Measurements from ENCODE around the gene FGFR2. TPM values are rescaled to one million over a fixed set of nuclear protein-coding genes. Genes with fewer than 3 reads are reported as not detected.
"Not testable (repeated sequence)": the region's sequence is repeated elsewhere in the genome, so short reads cannot be mapped to it uniquely, and the experiment has no call there.

The FGFR2 gene
- polyA plus RNA-seq, 1 of the 3 experiments (the other 2 are of a cell fraction) = 0.02 TPM

GRCh38 chr10:121522831-121523230, 75.4 kb downstream of the FGFR2 start:
- 60% methylated on average over 1 of the region's 1 CpG for WGBS (ENCODE audit: low lambda C conversion rate)
- TF ChIP-seq PBX3 (IDR thresholded peaks at IDR 0.05) (no peak), RXRA (IDR thresholded peaks at IDR 0.05; ENCODE audit: borderline replicate concordance, low read depth) (no peak), RFX5 (IDR thresholded peaks at IDR 0.05; ENCODE audit: low read length) (no peak)
- TF ChIP-seq, protein P1, sequence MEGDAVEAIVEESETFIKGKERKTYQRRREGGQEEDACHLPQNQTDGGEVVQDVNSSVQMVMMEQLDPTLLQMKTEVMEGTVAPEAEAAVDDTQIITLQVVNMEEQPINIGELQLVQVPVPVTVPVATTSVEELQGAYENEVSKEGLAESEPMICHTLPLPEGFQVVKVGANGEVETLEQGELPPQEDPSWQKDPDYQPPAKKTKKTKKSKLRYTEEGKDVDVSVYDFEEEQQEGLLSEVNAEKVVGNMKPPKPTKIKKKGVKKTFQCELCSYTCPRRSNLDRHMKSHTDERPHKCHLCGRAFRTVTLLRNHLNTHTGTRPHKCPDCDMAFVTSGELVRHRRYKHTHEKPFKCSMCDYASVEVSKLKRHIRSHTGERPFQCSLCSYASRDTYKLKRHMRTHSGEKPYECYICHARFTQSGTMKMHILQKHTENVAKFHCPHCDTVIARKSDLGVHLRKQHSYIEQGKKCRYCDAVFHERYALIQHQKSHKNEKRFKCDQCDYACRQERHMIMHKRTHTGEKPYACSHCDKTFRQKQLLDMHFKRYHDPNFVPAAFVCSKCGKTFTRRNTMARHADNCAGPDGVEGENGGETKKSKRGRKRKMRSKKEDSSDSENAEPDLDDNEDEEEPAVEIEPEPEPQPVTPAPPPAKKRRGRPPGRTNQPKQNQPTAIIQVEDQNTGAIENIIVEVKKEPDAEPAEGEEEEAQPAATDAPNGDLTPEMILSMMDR (IDR thresholded peaks at IDR 0.05) = no peak
- Histone ChIP-seq H3K4me2 (no peak overlapping the region), H2AFZ (ENCODE audit: low read depth) (no peak overlapping the region), H3K36me3 (replicated peaks in 1 of 2; ENCODE audit: control insufficient read depth in 1 of 2, insufficient read depth in 2 of 2, low read length in 1 of 2) (no peaks in the 10 kb centered on the region), H3K4me3 (ENCODE audit: low read depth in 2 of 2, low read length in 1 of 2) (no peak overlapping the region), H3K9me2 (no peaks in the 10 kb centered on the region), H3K27me3 (ENCODE audit: insufficient read depth) (no peaks in the 10 kb centered on the region), H3K79me2 (ENCODE audit: insufficient read depth) (no peaks in the 10 kb centered on the region), H3K4me1 (ENCODE audit: control insufficient read depth in 1 of 2, insufficient read depth in 2 of 2, low read depth in 1 of 2, low read length in 1 of 2) (no peaks in the 10 kb centered on the region), H3K27ac (ENCODE audit: low read depth in 2 of 2, low read length in 1 of 2) (no peak overlapping the region), H3F3A (replicated peaks; ENCODE audit: insufficient read depth) (no peaks in the 10 kb centered on the region), H3K9me3 (no peaks in the 10 kb centered on the region; the same call in 1 of the 2 replicates), H3K9ac (no peak overlapping the region), H4K20me1 (ENCODE audit: insufficient read depth) (no peaks in the 10 kb centered on the region)
- DNase-seq = no peak
- ChIA-PET POLR2A (no interaction called here), CTCF (no interaction called here)

- no peaks in the 10 kb centered on the region for H4K20me1 ChIP-seq (ENCODE audit: insufficient read depth)
- no peak overlapping the region for H3K27ac ChIP-seq (ENCODE audit: low read depth in 2 of 2, low read length in 1 of 2)
- POLR2A ChIA-PET = no interaction called here
- no peaks in the 10 kb centered on the region for H3K9me2 ChIP-seq
- H3K4me2 ChIP-seq = no peak overlapping the region
- CTCF ChIA-PET = no interaction called here
- 39% methylated on average over 10 of the region's 11 CpGs for WGBS (ENCODE audit: low lambda C conversion rate)
- no peaks in the 10 kb centered on the region for H3K27me3 ChIP-seq (ENCODE audit: insufficient read depth)
- H3K4me1 ChIP-seq (ENCODE audit: control insufficient read depth in 1 of 2, insufficient read depth in 2 of 2, low read depth in 1 of 2, low read length in 1 of 2) = no peaks in the 10 kb centered on the region
- H3K9me3 ChIP-seq = no peaks in the 10 kb centered on the region; the same call in 1 of the 2 replicates
- TF ChIP-seq TEAD4 (IDR thresholded peaks at IDR 0.05; ENCODE audit: borderline replicate concordance, insufficient read depth) (no peak), EZH2phosphoT487 (IDR thresholded peaks at IDR 0.05; ENCODE audit: borderline replicate concordance, low read depth) (no peak), SMC3 (IDR thresholded peaks at IDR 0.05; ENCODE audit: low read depth, low read length) (no peak), GATA2 (CRISPR knock-in tag; IDR thresholded peaks at IDR 0.05) (no peak), RCOR1 (IDR thresholded peaks at IDR 0.05; ENCODE audit: low read length) (no peak)
- TF ChIP-seq, protein P2, sequence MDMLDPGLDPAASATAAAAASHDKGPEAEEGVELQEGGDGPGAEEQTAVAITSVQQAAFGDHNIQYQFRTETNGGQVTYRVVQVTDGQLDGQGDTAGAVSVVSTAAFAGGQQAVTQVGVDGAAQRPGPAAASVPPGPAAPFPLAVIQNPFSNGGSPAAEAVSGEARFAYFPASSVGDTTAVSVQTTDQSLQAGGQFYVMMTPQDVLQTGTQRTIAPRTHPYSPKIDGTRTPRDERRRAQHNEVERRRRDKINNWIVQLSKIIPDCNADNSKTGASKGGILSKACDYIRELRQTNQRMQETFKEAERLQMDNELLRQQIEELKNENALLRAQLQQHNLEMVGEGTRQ (IDR thresholded peaks at IDR 0.05; ENCODE audit: borderline replicate concordance, low read depth, low read length) = no peak
- H2AFZ ChIP-seq (ENCODE audit: low read depth) = no peak overlapping the region
- H3K36me3 ChIP-seq (replicated peaks in 1 of 2; ENCODE audit: control insufficient read depth in 1 of 2, insufficient read depth in 2 of 2, low read length in 1 of 2) = no peaks in the 10 kb centered on the region
- no peak overlapping the region for H3K9ac ChIP-seq
- H3F3A ChIP-seq (replicated peaks; ENCODE audit: insufficient read depth) = no peaks in the 10 kb centered on the region
- no peak for DNase-seq
- H3K4me3 ChIP-seq (ENCODE audit: low read depth in 2 of 2, low read length in 1 of 2) = no peak overlapping the region
- H3K79me2 ChIP-seq (ENCODE audit: insufficient read depth) = no peaks in the 10 kb centered on the region
Observed at GRCh38 chr10:121521794-121522556, 76.3 kb downstream of the FGFR2 start.

- H3K36me3 ChIP-seq (replicated peaks in 1 of 2; ENCODE audit: control insufficient read depth in 1 of 2, insufficient read depth in 2 of 2, low read length in 1 of 2); H3K4me1 ChIP-seq (ENCODE audit: control insufficient read depth in 1 of 2, insufficient read depth in 2 of 2, low read depth in 1 of 2, low read length in 1 of 2); H3K9ac ChIP-seq; H3K4me2 ChIP-seq; H3K9me2 ChIP-seq; H2AFZ ChIP-seq (ENCODE audit: low read depth); H3K4me3 ChIP-seq (ENCODE audit: low read depth in 2 of 2, low read length in 1 of 2); H4K20me1 ChIP-seq (ENCODE audit: insufficient read depth); H3F3A ChIP-seq (replicated peaks; ENCODE audit: insufficient read depth); H3K79me2 ChIP-seq (ENCODE audit: insufficient read depth); POLR2A ChIA-PET; H3K9me3 ChIP-seq; H3K27ac ChIP-seq (ENCODE audit: low read depth in 2 of 2, low read length in 1 of 2); H3K27me3 ChIP-seq (ENCODE audit: insufficient read depth); DNase-seq: not testable (repeated sequence)
- CTCF ChIA-PET = interaction anchor here (1.7 kb wide), 1 partner anchor 18 kb away, joined by 3 read pairs; no protein-coding TSS in a partner anchor
- 50% methylated on average over 6 of the region's 6 CpGs for WGBS (ENCODE audit: low lambda C conversion rate)
Observed at GRCh38 chr10:121520526-121520925, 77.7 kb downstream of the FGFR2 start.

Data from SK-N-SH (cell line).